GM21528 (cell line): ENCODE data around the gene VLDLR.

Source experiments
- ATAC-seq: cut with Tn5 transposase; IDR thresholded peaks from one replicate; pipeline ENCODE4 v1.9.1; 2021; ENCODE audit warnings: mild to moderate bottlenecking, moderate library complexity; ENCODE audit not compliant: unreplicated experiment, low FRiP score

VLDLR gene

GRCh38 chr9:2621722-2622460 lies at the start of gene VLDLR:
Gene VLDLR (plus strand): TSS chr9:2621787. CDS start chr9:2622190, 403 bp downstream.
- peak; percentile 50 for ATAC-seq

GRCh38 chr9:2574203-2574602 lies 47.4 kb upstream of the VLDLR start:
- ATAC-seq, result no peak

GRCh38 chr9:2576631-2577030 lies 45.0 kb upstream of the VLDLR start:
- no peak for ATAC-seq

GRCh38 chr9:2583308-2584013 lies 38.1 kb upstream of the VLDLR start:
- no peak for ATAC-seq

- no peak for ATAC-seq
These were observed 29.6 kb upstream of the VLDLR start for GRCh38 chr9:2591967-2592366.

- ATAC-seq, result no peak
These were observed 27.8 kb upstream of the VLDLR start for GRCh38 chr9:2593744-2594143.

- ATAC-seq, result no peak
These were observed 25.6 kb upstream of the VLDLR start for GRCh38 chr9:2595973-2596372.

- ATAC-seq, result no peak
These were observed 24.1 kb upstream of the VLDLR start for GRCh38 chr9:2597483-2597882.

GRCh38 chr9:2599896-2600295 lies 21.7 kb upstream of the VLDLR start:
- no peak for ATAC-seq

- no peak for ATAC-seq
These were observed 21.3 kb upstream of the VLDLR start for GRCh38 chr9:2600307-2600706.

- ATAC-seq, result no peak
These were observed 19.7 kb upstream of the VLDLR start for GRCh38 chr9:2601785-2602378.

GRCh38 chr9:2602704-2603116 lies 18.9 kb upstream of the VLDLR start:
- ATAC-seq, result no peak

GRCh38 chr9:2603621-2604020 lies 18.0 kb upstream of the VLDLR start:
- ATAC-seq, result no peak

- no peak for ATAC-seq
These were observed 16.3 kb upstream of the VLDLR start for GRCh38 chr9:2605246-2605645.

GRCh38 chr9:2608276-2608675 lies 13.3 kb upstream of the VLDLR start:
- ATAC-seq, result no peak

GRCh38 chr9:2610985-2611384 lies 10.6 kb upstream of the VLDLR start:
- no peak for ATAC-seq

- ATAC-seq, result no peak
These were observed 9.6 kb upstream of the VLDLR start for GRCh38 chr9:2611961-2612360.

GRCh38 chr9:2613730-2614271 lies 7.8 kb upstream of the VLDLR start:
- no peak for ATAC-seq

GRCh38 chr9:2615497-2615896 lies 6.1 kb upstream of the VLDLR start:
- no peak for ATAC-seq

GRCh38 chr9:2616692-2617377 lies 4.8 kb upstream of the VLDLR start:
- ATAC-seq, result no peak

GRCh38 chr9:2618289-2618688 lies 3.3 kb upstream of the VLDLR start:
- ATAC-seq, result no peak
